ENCODE measurements around the gene TMEM260. TPM values are rescaled to one million over a fixed set of nuclear protein-coding genes. Genes with fewer than 3 reads are reported as not detected.

The TMEM260 gene
- total and polyA plus RNA-seq, 11 donors: 2.5 to 12.8 (median 5.2) TPM

DNA sequence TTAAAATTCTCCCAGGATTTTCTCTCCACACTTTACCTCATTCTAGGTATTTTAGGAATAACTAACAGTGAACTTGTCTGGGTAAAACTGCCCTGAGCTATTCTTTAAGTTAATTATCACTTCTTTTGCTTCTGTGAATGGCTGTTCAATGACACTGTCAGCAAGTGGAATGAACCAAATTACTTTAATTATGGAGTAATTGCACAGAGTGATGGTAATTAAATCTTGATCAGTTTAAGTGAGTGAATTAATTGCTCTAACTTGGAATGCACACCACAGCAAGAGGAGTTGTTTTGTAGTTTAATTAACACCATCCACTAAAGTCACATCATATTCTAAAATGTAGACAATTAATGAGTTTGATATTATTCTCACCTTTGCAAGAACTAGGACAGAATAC is 36.2 kb upstream of the TMEM260 start:
- H3K4me3 ChIP-seq: no peak overlapping the region
- TF ChIP-seq, protein P1, sequence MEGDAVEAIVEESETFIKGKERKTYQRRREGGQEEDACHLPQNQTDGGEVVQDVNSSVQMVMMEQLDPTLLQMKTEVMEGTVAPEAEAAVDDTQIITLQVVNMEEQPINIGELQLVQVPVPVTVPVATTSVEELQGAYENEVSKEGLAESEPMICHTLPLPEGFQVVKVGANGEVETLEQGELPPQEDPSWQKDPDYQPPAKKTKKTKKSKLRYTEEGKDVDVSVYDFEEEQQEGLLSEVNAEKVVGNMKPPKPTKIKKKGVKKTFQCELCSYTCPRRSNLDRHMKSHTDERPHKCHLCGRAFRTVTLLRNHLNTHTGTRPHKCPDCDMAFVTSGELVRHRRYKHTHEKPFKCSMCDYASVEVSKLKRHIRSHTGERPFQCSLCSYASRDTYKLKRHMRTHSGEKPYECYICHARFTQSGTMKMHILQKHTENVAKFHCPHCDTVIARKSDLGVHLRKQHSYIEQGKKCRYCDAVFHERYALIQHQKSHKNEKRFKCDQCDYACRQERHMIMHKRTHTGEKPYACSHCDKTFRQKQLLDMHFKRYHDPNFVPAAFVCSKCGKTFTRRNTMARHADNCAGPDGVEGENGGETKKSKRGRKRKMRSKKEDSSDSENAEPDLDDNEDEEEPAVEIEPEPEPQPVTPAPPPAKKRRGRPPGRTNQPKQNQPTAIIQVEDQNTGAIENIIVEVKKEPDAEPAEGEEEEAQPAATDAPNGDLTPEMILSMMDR (IDR thresholded peaks at IDR 0.05): no peak
- H3K27me3 ChIP-seq: no peaks in the 10 kb centered on the region
- no peak for DNase-seq
- H3K9me3 ChIP-seq: no peaks in the 10 kb centered on the region
- no peak for ATAC-seq
- intact Hi-C loops (cut with DNase I): no loop called here
- H3K36me3 ChIP-seq: no peaks in the 10 kb centered on the region
- H3K27ac ChIP-seq: no peak overlapping the region
- no peaks in the 10 kb centered on the region for H3K4me1 ChIP-seq

DNA sequence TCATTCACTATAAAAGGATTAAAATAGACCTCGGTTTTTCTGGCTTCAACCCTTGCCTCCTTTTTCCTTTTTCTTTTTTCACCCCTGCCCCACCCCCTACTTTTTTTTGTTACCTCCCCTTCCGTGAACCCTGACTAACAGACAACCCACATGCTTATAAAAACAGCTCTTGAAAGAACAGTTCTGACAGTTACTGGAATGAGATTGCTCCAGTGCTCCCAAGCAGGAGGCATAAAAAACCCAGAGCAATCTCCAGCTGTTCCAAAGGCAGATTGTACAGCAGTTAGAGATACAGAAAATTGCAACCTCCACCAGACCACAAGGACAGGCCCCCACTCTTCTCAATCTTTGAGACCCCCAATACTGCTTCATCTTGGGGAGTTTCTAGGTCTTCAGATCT is 29.9 kb upstream of the TMEM260 start:
- H3K4me1 ChIP-seq: no peaks in the 10 kb centered on the region
- no peaks in the 10 kb centered on the region for H3K9me3 ChIP-seq
- H3K36me3 ChIP-seq: no peaks in the 10 kb centered on the region
- ATAC-seq: no peak
- whole genome bisulfite sequencing, 4 donors: 41 to 44% (median 42%) methylated on average over 2 of the region's 2 CpGs
- no peak overlapping the region for H3K4me3 ChIP-seq
- DNase-seq: no peak
- no peak for TF ChIP-seq POLR2A (IDR thresholded peaks at IDR 0.05)
- TF ChIP-seq, protein P1 (IDR thresholded peaks at IDR 0.05): no peak
- H3K27me3 ChIP-seq: peaks cover 0 to 27% (median 7%) of the 10 kb centered on the region in 9 donors
- no peak overlapping the region for H3K27ac ChIP-seq
- intact Hi-C loops (cut with DNase I): no loop called here

DNA sequence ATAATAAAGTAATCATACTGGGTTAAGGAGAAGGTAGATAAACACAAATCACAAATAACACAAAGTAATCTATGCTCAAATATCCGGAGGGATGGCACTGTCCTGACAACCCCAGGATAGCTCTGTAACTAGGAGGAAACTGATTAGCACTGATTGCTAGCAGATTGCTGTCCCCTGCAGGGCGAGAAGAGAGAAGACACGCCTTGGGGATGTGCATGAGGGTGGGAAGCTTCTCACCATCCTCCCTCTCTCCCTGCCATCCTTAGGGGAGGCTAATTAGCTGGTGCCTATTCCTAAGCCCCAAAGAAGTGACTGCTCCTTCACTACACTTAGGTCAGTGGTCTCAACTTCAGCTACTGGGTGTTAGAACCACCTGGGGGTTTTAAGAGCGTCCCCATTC is 27.0 kb upstream of the TMEM260 start:
- intact Hi-C loops (cut with DNase I): no loop called here
- Histone ChIP-seq H3K4me3 (no peak overlapping the region), H3K9me3 (no peaks in the 10 kb centered on the region), H3K27me3 (peaks cover 0 to 48% (median 7%) of the 10 kb centered on the region in 9 donors), H3K27ac (no peak overlapping the region), H3K4me1 (no peaks in the 10 kb centered on the region), H3K36me3 (no peaks in the 10 kb centered on the region)
- no peak for TF ChIP-seq POLR2A (IDR thresholded peaks at IDR 0.05)
- TF ChIP-seq, protein P1 (IDR thresholded peaks at IDR 0.05): no peak
- ATAC-seq (no peak), DNase-seq (no peak)
- WGBS, 4 donors: 18 to 34% (median 26%) methylated on average over 3 to 4 of the region's 4 CpGs

DNA sequence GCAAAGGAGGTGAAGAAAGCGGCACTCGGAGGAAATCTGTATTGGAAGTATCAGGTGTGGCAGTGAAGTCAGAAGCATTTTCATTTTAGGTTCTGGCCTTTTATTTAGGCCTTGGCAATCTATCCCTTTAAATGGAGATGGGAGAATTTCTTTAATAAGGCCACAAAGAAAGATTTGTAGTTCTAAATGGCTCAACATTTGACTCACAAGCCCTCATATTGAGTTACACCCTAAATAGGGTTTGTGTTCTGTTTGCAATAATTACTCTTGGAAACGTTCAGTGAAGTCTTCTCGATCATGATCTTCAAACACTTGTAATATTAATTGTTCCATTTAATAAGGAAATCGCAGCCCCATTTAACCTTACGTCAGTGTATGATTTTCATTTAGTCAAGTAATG is 25.3 kb upstream of the TMEM260 start:
- no peak for TF ChIP-seq POLR2A (IDR thresholded peaks at IDR 0.05)
- TF ChIP-seq, protein P1 (IDR thresholded peaks at IDR 0.05): no peak
- WGBS, 4 donors: 74 to 89% (median 82%) methylated on average over 6 of the region's 6 CpGs
- ATAC-seq (no peak), DNase-seq (no peak)
- Histone ChIP-seq H3K4me3 (no peak overlapping the region), H3K27me3 (peaks cover 0 to 54% (median 7%) of the 10 kb centered on the region in 9 donors), H3K27ac (no peak overlapping the region), H3K9me3 (no peaks in the 10 kb centered on the region), H3K4me1 (no peaks in the 10 kb centered on the region), H3K36me3 (no peaks in the 10 kb centered on the region)
- intact Hi-C loops (cut with DNase I): no loop called here
